Ecto neural progenitor cell (in vitro differentiated cells): ENCODE measurements around the gene TUBB2A.

Source experiments
- DNase-seq: peaks from one replicate; pipeline ENCODE4 v3.0.0-alpha.2; 2018; ENCODE audit warnings: low spot score

TUBB2A gene

GRCh38 chr6:3119040-3119723 lies 38.2 kb downstream of the TUBB2A start:
- DNase-seq: no peak

DNA sequence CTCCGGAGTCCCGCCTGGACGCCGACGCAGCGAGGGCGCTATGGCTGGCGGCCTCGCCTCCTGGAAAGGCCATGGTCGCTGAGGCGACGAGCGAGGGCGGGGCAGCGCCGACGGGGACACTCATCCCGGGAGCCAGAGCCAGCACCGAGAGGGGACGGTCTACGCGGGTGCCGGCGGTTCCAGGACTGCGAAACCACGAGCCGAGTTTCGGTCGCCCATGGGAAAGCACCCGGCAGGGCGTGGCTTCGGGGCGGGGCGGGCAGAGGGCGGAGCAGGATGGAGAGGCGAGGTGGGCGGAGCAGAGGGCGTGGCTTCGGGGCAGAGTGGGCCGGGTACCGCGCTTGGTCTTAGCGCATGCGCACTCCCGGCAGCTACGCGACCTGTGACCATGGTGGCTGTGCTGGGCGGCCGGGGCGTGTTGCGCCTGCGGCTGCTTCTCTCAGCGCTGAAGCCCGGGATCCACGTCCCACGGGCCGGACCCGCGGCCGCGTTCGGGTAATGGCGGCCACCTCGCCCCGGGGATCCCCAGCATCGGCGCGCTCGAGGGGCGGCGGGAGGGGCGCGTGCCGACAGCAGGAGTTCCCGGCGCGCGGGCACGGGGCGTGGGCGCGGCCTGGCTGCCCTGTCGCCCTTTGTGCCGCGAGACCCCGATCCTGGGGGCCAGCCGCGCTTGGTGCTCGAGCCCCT lies 38.8 kb downstream of the TUBB2A start, which contains the start of gene BPHL:
BPHL (plus strand) TSS at position 359 of the 687 bp plus-strand sequence; CDS start at position 389, 30 bp downstream.
- peak; percentile 98 for DNase-seq

DNA sequence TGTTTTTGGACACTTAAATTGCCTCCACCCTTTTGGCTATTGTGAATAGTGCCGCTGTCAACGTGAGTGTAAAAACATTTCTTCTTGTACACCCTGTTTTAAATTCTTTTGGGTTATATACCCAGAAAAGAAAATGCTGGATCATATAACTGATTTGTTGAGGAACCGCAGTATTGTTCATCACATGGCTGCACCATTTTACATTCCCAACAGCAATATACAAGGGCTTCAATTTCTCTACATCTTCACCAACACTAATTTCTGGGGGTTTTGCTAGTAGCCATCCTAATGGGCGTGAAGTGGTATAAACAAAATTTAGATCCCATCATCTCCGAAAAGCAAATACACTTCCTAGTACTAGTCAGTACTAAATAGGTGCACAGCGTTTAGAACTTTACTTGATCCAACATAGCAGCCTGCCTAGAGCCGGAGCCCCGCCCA lies 39.4 kb downstream of the TUBB2A start:
- DNase-seq: no peak

DNA sequence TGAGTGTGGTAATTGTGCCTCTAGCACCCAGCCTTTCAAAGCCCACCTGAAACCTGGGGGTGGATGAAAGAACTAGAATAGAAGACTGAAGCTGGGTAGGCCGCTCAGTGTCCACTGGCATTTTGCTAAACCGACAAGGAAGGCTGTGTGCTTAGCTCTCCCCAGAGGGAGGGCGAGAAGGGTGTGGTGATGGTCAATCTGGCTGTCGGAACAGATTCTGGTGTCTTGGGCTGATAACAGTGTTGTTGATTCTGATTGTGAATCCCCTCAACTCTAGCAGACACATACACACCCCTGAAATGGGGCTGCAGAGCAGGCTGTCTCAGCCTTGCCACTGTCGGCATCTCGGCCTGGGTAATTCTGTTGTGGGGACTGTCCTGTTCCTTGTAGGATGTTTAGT lies 43.0 kb downstream of the TUBB2A start:
- DNase-seq: no peak

DNA sequence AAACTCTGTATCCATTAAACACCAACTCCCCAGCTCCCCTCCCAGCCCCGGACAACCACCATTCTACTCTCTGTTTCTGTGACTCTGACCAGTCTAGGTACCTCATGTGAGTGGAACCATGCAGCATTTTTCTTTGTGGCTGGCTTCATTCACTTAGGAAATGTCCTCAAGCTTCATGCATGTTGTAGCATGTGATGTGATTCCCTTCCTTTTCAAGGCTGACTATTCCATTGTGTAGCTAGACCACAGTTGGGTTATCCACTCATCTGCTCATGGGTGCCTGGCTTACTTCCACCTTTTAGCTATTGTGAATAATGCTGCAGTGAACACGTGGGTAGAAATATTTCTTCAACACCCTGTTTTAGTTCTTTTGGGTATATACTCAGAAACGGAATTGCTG lies 47.6 kb downstream of the TUBB2A start:
- no peak for DNase-seq

DNA sequence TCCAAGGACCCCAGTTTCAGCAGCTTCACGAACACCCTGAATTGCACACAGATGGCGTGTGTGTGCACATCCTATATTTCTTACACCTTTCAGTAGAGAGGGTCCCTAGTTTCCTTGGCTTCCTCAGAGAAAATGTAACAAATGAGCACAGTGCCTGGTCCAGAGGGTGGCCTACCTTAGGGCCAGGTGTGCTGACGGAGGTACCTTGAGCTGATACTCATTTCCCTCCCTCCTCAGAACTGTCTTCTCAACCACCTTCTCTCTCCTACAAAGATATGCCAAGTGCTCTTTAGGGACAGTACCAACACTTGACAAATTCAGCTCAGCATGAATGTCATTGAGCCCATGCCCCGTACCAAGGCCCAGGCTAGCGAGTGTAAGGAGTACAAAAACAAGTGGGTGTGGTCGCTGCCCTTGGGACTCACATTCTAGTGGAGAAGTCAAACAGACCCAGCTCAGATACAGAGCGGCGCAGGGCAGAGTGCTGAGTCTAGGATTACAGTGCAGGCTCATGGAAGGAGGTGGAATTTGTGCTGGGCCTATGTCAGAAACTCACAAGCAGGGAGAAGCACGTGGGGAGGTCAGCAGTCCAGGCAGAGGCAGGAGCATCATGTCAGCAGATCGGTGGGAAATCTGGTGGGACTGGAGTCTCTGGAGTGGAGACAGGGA lies 48.5 kb downstream of the TUBB2A start:
- no peak for DNase-seq
